Activated CD8-positive, alpha-beta memory T cell treated with anti-CD3 and anti-CD28 coated beads, Interleukin-2, amount 50 U/mL, for 4 hours (primary cell): Measurements from ENCODE around the gene UBALD1.
"Not testable (repeated sequence)": the region's sequence is repeated elsewhere in the genome, so short reads cannot be mapped to it uniquely, and the experiment has no call there.

Experiments
- DNase-seq: peaks from one replicate; pipeline ENCODE4 v3.0.0-alpha.2; 2020

Gene UBALD1

GRCh38 chr16:4591706-4592470, 22.8 kb downstream of the UBALD1 start:
- DNase-seq = no peak

DNA sequence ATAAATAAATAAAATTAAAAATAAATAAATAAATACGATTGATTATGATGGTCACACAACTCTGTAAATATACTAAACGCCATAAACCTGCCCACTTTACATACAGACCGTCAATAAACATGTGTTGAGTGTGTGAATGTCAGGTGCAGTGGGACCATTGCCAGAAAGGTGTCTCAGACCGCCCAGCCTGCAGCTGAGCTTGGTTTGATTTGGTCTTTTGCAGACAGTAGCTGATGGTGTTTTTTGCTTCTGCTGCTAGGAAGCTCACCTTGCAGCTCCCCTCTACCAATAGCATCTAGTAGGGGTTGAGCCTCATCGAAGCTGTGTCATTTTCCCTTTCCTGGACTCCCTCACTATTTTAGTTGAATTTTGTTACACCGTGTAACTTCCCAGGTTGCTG, 23.5 kb downstream of the UBALD1 start:
- DNase-seq = no peak

GRCh38 chr16:4588961-4589360, 25.7 kb downstream of the UBALD1 start:
- no peak for DNase-seq

DNA sequence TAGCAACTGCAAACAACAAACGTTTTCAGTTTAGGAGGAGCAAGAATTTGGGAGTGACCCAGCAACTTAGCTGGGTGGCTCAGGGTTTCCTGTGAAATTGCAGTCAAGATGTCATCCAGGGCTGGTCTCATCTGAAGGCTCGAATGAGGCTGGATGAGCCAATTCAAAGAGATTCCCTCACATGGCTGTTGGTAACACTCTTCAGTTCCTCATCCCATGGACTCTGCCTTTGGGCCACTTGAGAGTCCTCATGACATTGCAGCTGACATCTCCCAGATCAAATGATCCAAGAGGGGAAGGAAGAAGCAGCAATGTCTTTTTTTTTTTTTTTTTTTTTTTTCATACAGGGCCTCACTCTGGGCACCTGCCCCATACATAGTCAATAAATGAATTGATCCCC, 26.3 kb downstream of the UBALD1 start:
- no peak for DNase-seq

DNA sequence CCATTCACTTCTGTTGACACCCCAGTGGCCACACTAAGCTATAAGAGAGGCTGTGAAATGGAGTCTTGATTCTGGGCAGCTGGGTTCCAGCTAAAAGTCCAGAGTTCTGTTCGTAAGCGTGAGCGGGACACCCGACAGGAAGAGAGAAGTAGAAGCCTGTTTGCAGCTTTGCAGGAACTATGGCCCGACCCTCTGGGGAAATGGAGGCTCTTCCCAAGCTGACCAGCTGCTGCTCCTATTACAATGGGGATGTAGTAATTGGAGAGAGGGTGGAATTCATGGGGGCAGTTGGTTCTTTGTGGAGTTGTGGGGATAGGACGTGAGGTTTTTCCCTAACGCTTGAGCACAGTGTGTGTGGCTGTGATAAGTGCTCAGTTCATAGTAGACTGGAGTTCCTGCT, 28.4 kb downstream of the UBALD1 start:
- no peak for DNase-seq

- DNase-seq = no peak
Measured at GRCh38 chr16:4583906-4584305, 30.8 kb downstream of the UBALD1 start.

DNA sequence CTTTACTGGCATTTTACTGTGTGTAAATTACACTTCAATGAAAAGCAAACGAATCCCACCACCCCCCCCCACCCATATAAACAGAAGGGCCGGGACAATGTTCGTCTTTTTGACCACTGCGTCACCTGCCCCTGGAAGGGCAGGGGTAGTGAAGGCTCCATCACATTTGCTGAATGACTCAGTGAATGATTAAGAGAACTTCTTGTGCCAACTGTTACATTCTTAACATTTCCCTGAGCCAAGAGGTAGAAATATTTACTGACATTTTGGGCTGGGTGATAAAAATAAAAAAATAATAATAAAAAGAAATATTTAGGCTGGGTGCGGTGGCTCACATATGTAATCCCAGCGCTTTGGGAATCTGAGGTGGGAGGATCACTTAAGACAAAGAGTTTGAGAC, 34.4 kb downstream of the UBALD1 start:
- no peak for DNase-seq

- DNase-seq = no peak
Measured at GRCh38 chr16:4578961-4579530, 35.6 kb downstream of the UBALD1 start.

DNA sequence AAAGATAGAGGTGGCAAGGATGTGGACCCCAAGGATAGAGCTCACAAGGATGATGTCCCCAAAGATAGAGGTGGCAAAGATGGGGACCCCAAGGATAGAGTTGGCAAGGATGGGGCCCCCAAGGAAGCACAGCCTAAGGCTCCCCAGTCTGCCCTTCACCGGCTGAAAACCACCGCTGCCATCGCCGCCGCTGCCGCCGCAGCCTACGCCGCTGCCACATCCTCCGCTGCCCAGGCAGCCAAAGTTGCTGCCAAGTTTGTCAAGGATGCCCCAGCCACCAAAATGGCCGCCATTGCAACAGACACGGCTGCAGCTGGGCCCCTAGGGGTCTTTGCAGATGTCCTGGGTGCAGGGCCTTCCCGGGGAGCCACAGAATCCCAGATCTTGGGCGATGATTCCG, 38.7 kb downstream of the UBALD1 start:
- DNase-seq = no peak

DNA sequence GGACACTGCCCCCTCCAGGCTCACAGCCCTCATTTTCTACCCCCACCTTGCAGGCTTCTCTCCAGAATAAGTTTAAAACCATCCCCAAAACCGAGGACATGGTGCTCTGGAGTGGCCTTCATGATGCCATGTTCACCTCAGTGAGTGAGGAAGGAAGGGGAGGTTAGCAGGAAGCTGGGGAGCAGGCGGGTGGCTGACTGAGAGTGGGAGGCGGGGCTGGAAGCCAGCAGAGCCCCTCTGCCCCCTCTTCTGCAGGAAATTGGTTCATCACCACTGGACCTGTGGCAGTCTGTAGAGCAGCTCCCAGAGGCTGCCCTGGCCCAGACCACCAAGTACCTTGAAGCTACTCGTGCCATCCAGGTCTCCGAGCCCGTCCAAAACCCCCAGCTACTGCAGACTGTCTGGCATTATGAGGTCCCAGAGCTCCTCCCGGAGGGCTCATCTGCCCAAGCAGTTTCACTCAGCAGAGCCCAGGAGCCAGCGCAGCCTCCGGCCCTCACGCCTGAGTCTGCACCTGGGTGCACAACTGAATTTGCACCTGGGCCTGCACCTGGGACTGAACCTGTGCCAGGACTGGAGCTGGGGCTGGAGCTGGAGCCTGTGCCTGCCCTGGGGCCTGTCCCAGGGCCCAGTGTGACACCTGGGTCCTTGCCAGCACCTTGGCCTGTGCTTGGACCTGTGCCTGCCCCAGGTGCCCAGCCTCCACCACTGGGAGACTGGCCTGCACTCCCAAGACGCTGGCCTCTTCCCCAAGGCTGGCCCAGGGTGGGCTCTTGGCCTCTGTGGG, 39.6 kb downstream of the UBALD1 start:
- no peak for DNase-seq

DNA sequence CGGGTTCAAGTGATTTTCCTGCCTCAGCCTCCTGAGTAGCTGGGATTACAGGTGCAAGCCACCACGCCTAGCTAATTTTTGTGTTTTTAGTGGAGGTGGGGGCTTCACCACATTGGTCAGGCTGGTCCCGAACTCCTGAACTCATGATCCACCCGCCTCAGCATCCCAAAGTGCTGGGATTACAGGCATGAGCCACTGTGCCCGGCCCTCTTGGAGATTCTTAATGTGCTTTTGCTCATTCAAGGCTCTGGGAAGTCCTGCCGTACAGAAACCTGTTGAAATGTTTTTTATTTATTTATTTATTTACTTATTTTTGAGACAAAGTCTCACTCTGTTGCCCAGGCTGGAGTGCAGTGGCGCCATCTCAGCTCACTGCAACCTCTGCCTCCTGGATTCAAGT, 40.8 kb downstream of the UBALD1 start:
- not testable (repeated sequence) for DNase-seq

- DNase-seq = no peak
Measured at GRCh38 chr16:4572715-4573114, 42.0 kb downstream of the UBALD1 start.

GRCh38 chr16:4570688-4571321, 43.9 kb downstream of the UBALD1 start:
- no peak for DNase-seq

GRCh38 chr16:4570086-4570485, 44.6 kb downstream of the UBALD1 start:
- no peak for DNase-seq

- DNase-seq = no peak
Measured at GRCh38 chr16:4566144-4566543, 48.5 kb downstream of the UBALD1 start.

DNA sequence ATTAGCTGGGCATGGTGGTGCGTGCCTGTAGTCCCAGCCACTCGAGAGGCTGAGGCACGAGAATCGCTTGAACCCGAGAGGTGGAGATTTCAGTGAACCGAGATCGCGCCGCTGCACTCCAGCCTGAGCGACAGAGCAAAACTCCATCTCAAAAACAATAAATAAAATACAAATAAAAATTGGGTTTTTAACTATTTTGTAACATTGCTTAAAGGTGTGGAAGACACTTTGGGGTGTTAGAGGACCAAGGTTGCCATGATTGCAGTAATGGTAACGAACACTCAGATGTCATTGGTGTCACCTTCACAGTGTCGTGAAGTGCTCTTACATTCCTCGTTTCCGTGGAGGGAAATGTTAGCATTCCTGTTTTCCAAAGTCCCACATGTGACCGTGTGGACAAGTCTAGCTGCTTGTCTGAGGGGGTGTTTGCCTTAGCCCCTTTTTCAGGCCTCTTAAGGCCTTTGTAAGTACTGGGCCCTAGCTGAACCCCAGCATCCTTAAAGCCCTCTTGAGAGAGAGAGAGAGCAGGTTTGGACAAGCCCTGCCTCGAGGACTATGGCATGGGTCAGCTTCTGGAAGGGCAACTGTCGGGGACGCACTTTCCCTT, 49.9 kb downstream of the UBALD1 start:
- DNase-seq = no peak

- no peak for DNase-seq
Measured at GRCh38 chr16:4561596-4561995, 53.1 kb downstream of the UBALD1 start.
